LHCN-M2 (cell line): ENCODE data around the gene USF2. TPM values are rescaled to one million over a fixed set of nuclear protein-coding genes. Genes with fewer than 3 reads are reported as not detected.
A peak's percentile ranks its signal among the peaks of the same experiment; 100 is the strongest.
"Not testable (repeated sequence)": the region's sequence is repeated elsewhere in the genome, so short reads cannot be mapped to it uniquely, and the experiment has no call there.

ENCODE experiments used
- DNase-seq: peaks from one replicate; pipeline ENCODE4 v3.0.0-alpha.2; 2012; ENCODE audit warnings: low read depth
- polyA plus RNA-seq: library from polyadenylated mRNA; unstranded; fragments of >200 nt; gene quantifications from one replicate; pipeline ENCODE4 v1.2.1, GENCODE V29; 2012; ENCODE audit warnings: missing spikeins
- total RNA-seq: library from RNA; depleted of rRNA; stranded (reverse); fragments of >200 nt; gene quantifications from 2 replicates; pipeline ENCODE4 v1.2.3, GENCODE V29; 2014; rRNA removed

USF2 gene
- total RNA-seq = 82.3 and 86.1 TPM in 2 replicates
- polyA plus RNA-seq = 103 TPM

GRCh38 chr19:35268536-35269437, at the start of gene USF2:
USF2 (plus strand) TSS chr19:35268962; CDS start chr19:35269102, 140 bp downstream.
- DNase-seq = peak; percentile 73

GRCh38 chr19:35219008-35219407, 49.8 kb upstream of the USF2 start:
- DNase-seq = no peak

GRCh38 chr19:35220315-35220921, 48.3 kb upstream of the USF2 start:
- DNase-seq = no peak

- not testable (repeated sequence) for DNase-seq
Measured at GRCh38 chr19:35220973-35221590, 47.7 kb upstream of the USF2 start.

- DNase-seq = no peak
Measured at GRCh38 chr19:35222373-35223015, 46.3 kb upstream of the USF2 start.

GRCh38 chr19:35223084-35223790, 45.5 kb upstream of the USF2 start:
- DNase-seq = no peak

- no peak for DNase-seq
Measured at GRCh38 chr19:35223862-35224505, 44.8 kb upstream of the USF2 start.

- DNase-seq = no peak
Measured at GRCh38 chr19:35224681-35225571, 43.8 kb upstream of the USF2 start.

GRCh38 chr19:35225951-35226350, 42.8 kb upstream of the USF2 start:
- no peak for DNase-seq

GRCh38 chr19:35226748-35227147, 42.0 kb upstream of the USF2 start:
- no peak for DNase-seq

GRCh38 chr19:35228177-35228930, 40.4 kb upstream of the USF2 start, which contains the start of gene FAM187B:
FAM187B (minus strand) TSS chr19:35228739; CDS start chr19:35228680, 59 bp downstream.
- DNase-seq = no peak

GRCh38 chr19:35229601-35230000, 39.2 kb upstream of the USF2 start:
- no peak for DNase-seq

- no peak for DNase-seq
Measured at GRCh38 chr19:35231956-35232645, 36.7 kb upstream of the USF2 start.

GRCh38 chr19:35232912-35233311, 35.9 kb upstream of the USF2 start:
- no peak for DNase-seq

- DNase-seq = no peak
Measured at GRCh38 chr19:35236638-35237400, 31.9 kb upstream of the USF2 start.

- not testable (repeated sequence) for DNase-seq
Measured at GRCh38 chr19:35239597-35239996, 29.2 kb upstream of the USF2 start.

- DNase-seq = no peak
Measured at GRCh38 chr19:35240327-35240726, 28.4 kb upstream of the USF2 start.
